Activated CD8-positive, alpha-beta memory T cell treated with anti-CD3 and anti-CD28 coated beads, Interleukin-2, amount 10 ng/mL, durations not matched to agents 7 days and 5 days (primary cell): Measurements from ENCODE around the gene AOAH. TPM values are rescaled to one million over a fixed set of nuclear protein-coding genes. Genes with fewer than 3 reads are reported as not detected.
"Not testable (repeated sequence)": the region's sequence is repeated elsewhere in the genome, so short reads cannot be mapped to it uniquely, and the experiment has no call there.

Experiments used
- ATAC-seq: fragments of 150-1000 bp; cut with Tn5 transposase; one replicate; pipeline ENCODE4 v1.10.0; 2021; ENCODE audit warnings: moderate library complexity
- CTCF ChIA-PET: fragments of 350-600 bp; sonication (Branson Sonifier 250); formaldehyde crosslinking; loops from one replicate; lab custom pipeline; 2021; ENCODE audit warnings: antibody characterized with exemption; lab: Charles Lee
- DNase-seq: peaks from one replicate; pipeline ENCODE4 v3.0.0-alpha.2; 2020
- H3K27ac Mint-ChIP-seq: one replicate; pipeline ENCODE4 v1.8.0; 2021; ENCODE audit warnings: mild to moderate bottlenecking, mixed read lengths
- H3K27me3 Mint-ChIP-seq: one replicate; pipeline ENCODE4 v1.8.0; 2021; ENCODE audit warnings: mixed read lengths
- H3K36me3 Mint-ChIP-seq: one replicate; pipeline ENCODE4 v1.8.0; 2021; ENCODE audit warnings: mild to moderate bottlenecking, mixed read lengths
- H3K4me1 Mint-ChIP-seq: one replicate; pipeline ENCODE4 v1.8.0; 2021; ENCODE audit warnings: mixed read lengths
- H3K4me3 Mint-ChIP-seq: one replicate; pipeline ENCODE4 v1.8.0; 2021; ENCODE audit warnings: mild to moderate bottlenecking, moderate library complexity, mixed read lengths
- H3K9me3 Mint-ChIP-seq: one replicate; pipeline ENCODE4 v1.8.0; 2022; ENCODE audit warnings: low read depth, mixed read lengths
- total RNA-seq, 2 experiments: library from RNA; stranded (reverse); gene quantifications; one replicate each; pipeline ENCODE4 v1.2.3, GENCODE V29; 2021

The AOAH gene
- total RNA-seq, 2 experiments from 2014 or later: 44.5 to 48.8 TPM

DNA sequence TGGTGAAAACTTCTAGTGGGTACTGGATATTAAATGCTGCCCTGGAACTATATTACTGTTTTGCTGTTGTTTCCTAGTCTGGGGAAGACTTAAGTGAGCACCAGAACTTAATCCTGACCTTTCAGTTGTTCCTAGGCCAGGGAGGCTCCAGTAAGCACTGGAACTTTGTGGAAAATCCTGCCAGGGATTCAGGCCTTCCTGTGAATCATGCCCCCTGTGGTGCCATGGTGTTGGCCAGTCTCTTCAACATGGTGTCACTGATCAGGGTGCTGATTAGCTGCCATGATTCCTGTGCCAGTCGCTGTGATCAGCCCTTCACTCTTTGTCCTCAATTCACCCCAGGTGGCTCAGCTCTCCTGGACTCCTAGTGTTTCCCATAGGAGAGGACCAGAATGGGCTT, 8.5 kb upstream of the AOAH start:
- CTCF ChIA-PET: no interaction called here
- no peak overlapping the region for H3K4me3 Mint-ChIP-seq

DNA sequence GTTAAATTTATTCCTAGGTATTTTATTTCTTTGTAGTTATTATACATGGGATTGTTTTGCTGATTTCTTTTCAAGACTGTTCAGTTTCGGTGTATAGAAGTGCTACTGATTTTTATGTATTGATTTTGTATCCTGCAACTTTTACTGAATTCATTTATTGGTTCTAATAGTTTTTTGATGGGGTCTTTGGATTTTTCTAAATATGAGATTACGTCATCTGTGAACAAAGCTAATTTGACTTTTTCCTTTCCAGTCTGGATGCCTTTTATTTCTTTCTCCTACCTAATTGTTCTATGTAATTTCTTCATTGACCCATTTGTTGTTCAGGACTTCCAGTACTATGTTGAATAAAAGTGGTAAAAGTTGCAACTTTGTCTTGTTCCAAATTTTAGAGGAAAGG, 5.8 kb upstream of the AOAH start:
- ATAC-seq (no peak), DNase-seq (no peak)
- peaks cover 51% of the 10 kb centered on the region for H3K4me1 Mint-ChIP-seq
- H3K36me3 Mint-ChIP-seq: peaks cover 51% of the 10 kb centered on the region
- no peak overlapping the region for H3K27ac Mint-ChIP-seq
- H3K9me3 Mint-ChIP-seq: peaks cover 21% of the 10 kb centered on the region
- H3K27me3 Mint-ChIP-seq: no peaks in the 10 kb centered on the region
- CTCF ChIA-PET: no interaction called here
- no peak overlapping the region for H3K4me3 Mint-ChIP-seq

More for the DNA sequence above, 8.5 kb upstream of the AOAH start:
- Mint-ChIP-seq H3K27ac (no peak overlapping the region), H3K9me3 (peaks cover 21% of the 10 kb centered on the region), H3K4me1 (peaks cover 48% of the 10 kb centered on the region), H3K27me3 (no peaks in the 10 kb centered on the region), H3K36me3 (peaks cover 50% of the 10 kb centered on the region)
- no peak for ATAC-seq
- DNase-seq: no peak

DNA sequence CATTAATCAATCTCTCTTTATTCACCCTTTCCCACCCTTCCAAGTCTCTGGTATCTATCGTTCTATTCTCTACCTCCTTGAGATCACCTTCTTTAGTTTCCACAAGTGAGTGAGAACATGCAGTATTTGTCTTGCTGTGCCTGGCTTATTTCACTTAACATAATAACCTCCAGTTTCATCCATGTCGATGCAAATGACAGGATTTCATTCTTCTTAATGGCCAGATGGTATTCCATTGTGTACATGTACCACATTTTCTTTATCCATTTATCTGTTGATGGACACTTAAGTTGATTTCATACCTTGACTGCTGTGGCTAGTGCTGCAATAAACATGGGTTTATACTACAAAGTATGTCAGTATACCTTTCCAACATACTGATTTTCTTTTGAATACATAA, 3.8 kb upstream of the AOAH start:
- Mint-ChIP-seq H3K4me1 (peaks cover 55% of the 10 kb centered on the region), H3K4me3 (no peak overlapping the region), H3K27ac (no peak overlapping the region), H3K36me3 (peaks cover 48% of the 10 kb centered on the region), H3K9me3 (peaks cover 17% of the 10 kb centered on the region), H3K27me3 (no peaks in the 10 kb centered on the region)
- DNase-seq: no peak
- no peak for ATAC-seq
- CTCF ChIA-PET: interaction anchor here (1.4 kb wide), 1 partner anchor 53 kb away, joined by 3 read pairs; no protein-coding TSS in a partner anchor

DNA sequence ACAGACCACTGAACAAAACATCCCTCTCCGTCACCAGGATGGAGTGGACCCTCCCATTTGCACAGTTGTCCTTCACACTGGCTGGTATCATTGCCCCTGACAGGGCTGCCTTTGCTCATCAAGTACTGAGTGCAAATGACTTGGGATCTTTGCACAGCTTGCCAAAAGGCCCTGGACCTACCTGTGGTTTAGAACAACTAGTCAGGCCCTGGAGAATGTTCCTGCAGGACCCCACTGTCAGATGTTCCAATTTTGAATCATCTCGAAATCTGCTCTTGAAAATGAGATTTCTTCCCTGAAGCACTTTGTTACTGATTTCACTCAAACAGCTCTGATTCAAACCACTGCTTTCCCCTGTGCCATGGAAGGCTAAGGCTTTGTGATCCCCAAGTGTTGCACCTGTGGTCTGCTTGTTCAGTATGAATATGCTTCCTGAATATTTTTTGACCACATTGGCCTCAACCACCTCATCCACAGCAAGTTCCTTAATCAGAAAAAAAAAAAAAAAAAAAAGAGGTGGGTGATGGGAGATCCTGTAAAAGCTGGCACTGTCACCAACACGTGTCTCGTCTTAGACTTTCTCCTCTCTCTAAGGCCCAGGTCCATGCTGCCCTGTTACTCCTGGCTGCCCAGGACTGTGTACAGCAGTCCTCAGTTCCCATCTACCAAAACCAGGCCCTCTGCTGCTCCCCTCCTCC, 2.7 kb upstream of the AOAH start:
- peaks cover 16% of the 10 kb centered on the region for H3K9me3 Mint-ChIP-seq
- peaks cover 47% of the 10 kb centered on the region for H3K36me3 Mint-ChIP-seq
- peak; percentile 70 for DNase-seq
- peak overlapping the region; percentile 76 for H3K27ac Mint-ChIP-seq
- H3K27me3 Mint-ChIP-seq: no peaks in the 10 kb centered on the region
- peaks cover 61% of the 10 kb centered on the region for H3K4me1 Mint-ChIP-seq
- CTCF ChIA-PET: interaction anchor here (0.8 to 2.7 kb wide), 6 partner anchors 8 to 455 kb away, joined by 3 to 14 read pairs (median 4); no protein-coding TSS in a partner anchor
- peak; percentile 14 for ATAC-seq
- no peak overlapping the region for H3K4me3 Mint-ChIP-seq

DNA sequence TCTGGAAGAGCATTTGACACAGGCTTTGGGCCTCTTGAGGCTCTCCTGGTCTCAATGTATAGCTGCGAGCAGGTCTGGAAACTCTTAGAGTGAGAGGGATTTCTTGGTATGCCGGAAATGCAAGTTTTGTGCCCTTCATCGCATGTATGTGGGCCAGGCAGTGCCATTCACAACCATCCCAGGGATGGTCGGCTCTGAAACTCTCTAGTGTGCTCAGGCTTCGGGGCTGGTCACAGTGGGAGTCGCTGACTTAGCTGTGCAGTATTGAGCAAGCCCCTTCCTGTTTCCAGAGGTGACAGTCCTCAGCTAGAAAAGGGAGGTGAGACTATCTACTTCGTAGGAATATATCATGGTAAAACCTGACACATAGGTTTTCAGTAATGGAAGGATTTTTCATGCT, 2.0 kb upstream of the AOAH start:
- DNase-seq (no peak), ATAC-seq (no peak)
- no peak overlapping the region for H3K4me3 Mint-ChIP-seq
- H3K9me3 Mint-ChIP-seq: peaks cover 14% of the 10 kb centered on the region
- H3K27ac Mint-ChIP-seq: peak overlapping the region; percentile 76
- H3K36me3 Mint-ChIP-seq: peaks cover 45% of the 10 kb centered on the region
- peaks cover 66% of the 10 kb centered on the region for H3K4me1 Mint-ChIP-seq
- H3K27me3 Mint-ChIP-seq: no peaks in the 10 kb centered on the region
- CTCF ChIA-PET: interaction anchor here (0.8 to 2.7 kb wide), 6 partner anchors 9 to 456 kb away, joined by 3 to 14 read pairs (median 4); no protein-coding TSS in a partner anchor

DNA sequence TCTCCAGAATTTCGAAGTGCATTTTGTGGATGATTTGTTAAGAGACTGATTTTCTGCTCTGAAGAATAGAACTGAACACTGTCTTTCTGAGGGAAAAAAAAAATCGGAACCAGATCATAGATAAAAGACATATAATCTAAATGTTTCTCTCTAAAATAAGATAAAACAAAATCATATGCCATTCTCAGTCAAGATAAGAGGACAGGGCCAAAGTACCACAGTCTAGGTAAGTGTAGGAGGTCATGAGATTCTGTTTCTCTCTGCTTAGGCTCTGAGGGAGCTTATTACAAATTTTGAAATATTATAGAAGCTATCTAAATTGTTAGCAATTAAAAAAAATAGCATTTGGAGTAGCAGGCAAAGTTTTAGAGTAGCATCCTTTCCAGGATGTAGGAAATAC, 702 bp upstream of the AOAH start:
- H3K4me1 Mint-ChIP-seq: peaks cover 77% of the 10 kb centered on the region
- DNase-seq (no peak), ATAC-seq (no peak)
- H3K36me3 Mint-ChIP-seq: peaks cover 43% of the 10 kb centered on the region
- H3K27me3 Mint-ChIP-seq: no peaks in the 10 kb centered on the region
- H3K4me3 Mint-ChIP-seq: peak overlapping the region; percentile 81
- peak overlapping the region; percentile 89 for H3K27ac Mint-ChIP-seq
- H3K9me3 Mint-ChIP-seq: peaks cover 6% of the 10 kb centered on the region
- CTCF ChIA-PET: interaction anchor here (0.8 to 2.9 kb wide), 4 partner anchors 10 to 237 kb away, joined by 3 to 14 read pairs (median 7); no protein-coding TSS in a partner anchor

DNA sequence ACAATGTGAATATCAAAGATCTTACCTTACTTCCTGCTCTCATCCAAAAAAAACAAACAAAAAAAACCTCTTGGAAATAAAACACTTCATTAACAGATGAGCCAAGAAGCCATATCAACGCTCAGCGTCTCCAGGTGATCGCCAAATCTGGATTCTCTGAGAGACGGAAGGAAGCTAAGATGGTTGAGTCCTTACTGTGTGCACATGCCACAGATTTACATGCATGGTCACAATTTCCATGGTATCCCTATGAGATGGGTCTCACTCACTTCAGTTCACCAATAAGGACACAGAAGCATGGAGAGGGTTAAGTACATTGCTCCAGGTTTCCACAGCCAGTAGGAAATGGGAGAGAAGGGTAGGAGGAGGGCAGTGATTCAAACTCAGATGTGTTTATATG, 1.0 kb downstream of the AOAH start:
- Mint-ChIP-seq H3K27ac (peak overlapping the region; percentile 89), H3K27me3 (no peaks in the 10 kb centered on the region), H3K36me3 (peaks cover 44% of the 10 kb centered on the region), H3K4me3 (peak overlapping the region; percentile 81), H3K9me3 (peaks cover 2% of the 10 kb centered on the region), H3K4me1 (peaks cover 84% of the 10 kb centered on the region)
- no peak for DNase-seq
- CTCF ChIA-PET: interaction anchor here (0.6 to 2.9 kb wide), 6 partner anchors 14 to 65 kb away, joined by 3 to 11 read pairs (median 4); no protein-coding TSS in a partner anchor
- ATAC-seq: no peak

DNA sequence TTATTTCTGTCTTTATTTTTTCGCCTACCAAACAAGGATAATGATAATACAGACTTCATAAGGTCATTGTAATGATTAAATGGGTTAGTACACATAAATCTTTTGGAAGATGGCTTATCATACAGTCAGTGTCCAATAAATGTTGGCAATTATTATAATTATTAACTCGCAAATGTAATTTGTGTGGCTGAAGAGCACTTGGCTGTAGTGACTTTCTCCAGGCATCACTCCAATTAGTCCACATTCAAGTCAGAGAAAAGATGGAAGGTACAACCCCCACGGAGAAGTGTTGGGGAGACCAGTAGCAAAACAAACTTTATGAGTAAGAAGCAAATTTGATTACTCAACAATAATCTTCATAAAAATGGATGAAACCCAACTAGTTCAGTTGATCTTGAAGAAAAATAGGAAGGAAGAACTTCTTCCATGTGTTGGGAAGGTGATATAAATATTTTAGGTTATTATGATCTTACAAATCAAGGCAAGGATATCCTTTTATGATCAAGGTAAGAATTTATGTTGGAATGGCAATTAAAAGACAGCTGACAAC, 5.1 kb downstream of the AOAH start:
- H3K9me3 Mint-ChIP-seq: peaks cover 9% of the 10 kb centered on the region
- H3K4me3 Mint-ChIP-seq: peak overlapping the region; percentile 8
- ATAC-seq: no peak
- H3K27ac Mint-ChIP-seq: no peak overlapping the region
- peaks cover 60% of the 10 kb centered on the region for H3K36me3 Mint-ChIP-seq
- DNase-seq: no peak
- CTCF ChIA-PET: no interaction called here
- H3K4me1 Mint-ChIP-seq: peaks cover 50% of the 10 kb centered on the region
- H3K27me3 Mint-ChIP-seq: no peaks in the 10 kb centered on the region

DNA sequence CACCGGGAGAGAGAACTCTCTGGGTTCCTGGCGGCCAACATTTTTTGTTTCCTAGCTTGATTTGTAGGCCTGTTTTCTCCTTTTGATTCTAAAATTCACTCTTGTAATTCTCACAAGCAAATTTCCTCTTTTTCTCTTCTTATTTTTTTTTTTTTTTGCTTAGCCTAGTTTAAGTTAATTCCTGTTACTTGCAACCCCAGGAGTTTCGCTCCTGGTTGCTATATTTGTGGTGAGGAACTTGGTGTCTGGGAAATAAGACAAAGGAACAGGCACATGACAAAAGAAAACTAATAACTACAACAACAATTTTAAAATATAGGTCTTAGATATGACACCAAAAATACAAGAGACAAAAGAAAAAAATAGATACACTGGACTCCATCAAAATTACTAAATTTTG, 6.7 kb downstream of the AOAH start:
- CTCF ChIA-PET: interaction anchor here (0.9 kb wide), 1 partner anchor 39 kb away, joined by 5 read pairs; no protein-coding TSS in a partner anchor
- peaks cover 56% of the 10 kb centered on the region for H3K36me3 Mint-ChIP-seq
- no peak overlapping the region for H3K4me3 Mint-ChIP-seq

DNA sequence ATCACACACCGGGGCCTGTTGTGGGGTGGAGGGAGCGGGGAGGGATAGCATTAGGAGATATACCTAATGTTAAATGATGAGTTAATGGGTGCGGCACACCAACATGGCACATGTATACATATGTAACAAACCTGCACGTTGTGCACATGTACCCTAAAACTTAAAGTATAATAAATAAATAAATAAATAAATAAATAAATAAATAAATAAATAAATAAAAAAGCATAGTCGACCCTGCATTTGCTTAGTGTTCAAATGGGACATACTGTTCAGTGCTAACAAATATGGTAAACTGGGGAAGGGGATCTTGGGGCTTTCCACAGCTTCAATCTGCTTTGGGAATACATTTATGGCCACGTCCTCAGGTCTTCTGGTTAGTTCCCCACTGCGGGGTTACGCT, 7.5 kb downstream of the AOAH start:
- Mint-ChIP-seq H3K36me3 (peaks cover 54% of the 10 kb centered on the region), H3K4me1 (peaks cover 40% of the 10 kb centered on the region)
- not testable (repeated sequence) for DNase-seq, H3K27me3 Mint-ChIP-seq, H3K27ac Mint-ChIP-seq, ATAC-seq, H3K4me3 Mint-ChIP-seq, H3K9me3 Mint-ChIP-seq
- CTCF ChIA-PET: interaction anchor here (0.9 kb wide), 1 partner anchor 38 kb away, joined by 5 read pairs; no protein-coding TSS in a partner anchor

More for the DNA sequence above, 6.7 kb downstream of the AOAH start:
- ATAC-seq (no peak), DNase-seq (no peak)
- Mint-ChIP-seq H3K27ac (no peak overlapping the region), H3K27me3 (no peaks in the 10 kb centered on the region), H3K9me3 (peaks cover 9% of the 10 kb centered on the region), H3K4me1 (peaks cover 43% of the 10 kb centered on the region)

DNA sequence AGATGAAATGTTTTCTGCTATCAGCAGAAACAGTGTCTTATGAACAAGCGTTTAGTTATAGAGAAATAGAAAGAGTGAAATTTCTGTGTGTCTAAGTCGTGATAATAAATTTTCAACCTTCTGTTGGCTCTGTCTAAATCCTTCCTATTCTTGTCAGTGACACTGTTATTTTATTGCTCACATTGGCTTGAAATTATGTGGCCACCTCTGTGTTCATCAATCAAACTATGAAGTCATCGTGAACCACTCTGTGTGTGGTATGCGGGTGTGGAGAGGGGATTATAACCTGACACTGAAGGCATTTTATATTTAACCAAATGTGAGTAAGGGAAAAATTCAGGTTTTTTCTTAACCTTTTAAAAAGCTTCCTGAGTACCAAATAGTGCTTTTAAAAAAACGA, 12.3 kb downstream of the AOAH start:
- peaks cover 8% of the 10 kb centered on the region for H3K9me3 Mint-ChIP-seq
- H3K27me3 Mint-ChIP-seq: no peaks in the 10 kb centered on the region
- H3K4me1 Mint-ChIP-seq: peaks cover 55% of the 10 kb centered on the region
- no peak overlapping the region for H3K27ac Mint-ChIP-seq
- peaks cover 53% of the 10 kb centered on the region for H3K36me3 Mint-ChIP-seq
- DNase-seq (no peak), ATAC-seq (no peak)
- CTCF ChIA-PET: no interaction called here
- H3K4me3 Mint-ChIP-seq: no peak overlapping the region

DNA sequence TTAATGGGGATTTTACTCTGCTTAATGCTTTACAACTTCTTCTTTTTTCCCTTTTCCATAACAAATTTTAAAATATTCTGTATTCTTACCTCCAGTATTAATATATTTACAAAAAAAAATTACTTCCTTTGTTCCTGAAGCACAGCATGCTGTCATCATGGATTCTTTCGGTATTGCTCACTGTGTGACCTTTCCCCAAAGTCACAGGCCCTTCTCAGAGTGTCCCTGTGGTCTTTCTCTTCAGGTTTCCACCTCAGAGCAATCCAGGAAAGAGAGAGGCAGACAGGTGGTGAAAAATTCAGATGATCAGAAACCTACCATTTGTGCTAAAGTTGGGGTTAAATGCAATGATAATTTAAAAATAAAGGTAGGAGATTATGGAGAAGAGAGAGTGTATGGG, 13.0 kb downstream of the AOAH start:
- Mint-ChIP-seq H3K27ac (peak overlapping the region; percentile 53), H3K36me3 (peaks cover 55% of the 10 kb centered on the region), H3K9me3 (peaks cover 7% of the 10 kb centered on the region), H3K27me3 (no peaks in the 10 kb centered on the region), H3K4me1 (peaks cover 57% of the 10 kb centered on the region), H3K4me3 (peak overlapping the region; percentile 17)
- CTCF ChIA-PET: no interaction called here
- DNase-seq (no peak), ATAC-seq (no peak)

DNA sequence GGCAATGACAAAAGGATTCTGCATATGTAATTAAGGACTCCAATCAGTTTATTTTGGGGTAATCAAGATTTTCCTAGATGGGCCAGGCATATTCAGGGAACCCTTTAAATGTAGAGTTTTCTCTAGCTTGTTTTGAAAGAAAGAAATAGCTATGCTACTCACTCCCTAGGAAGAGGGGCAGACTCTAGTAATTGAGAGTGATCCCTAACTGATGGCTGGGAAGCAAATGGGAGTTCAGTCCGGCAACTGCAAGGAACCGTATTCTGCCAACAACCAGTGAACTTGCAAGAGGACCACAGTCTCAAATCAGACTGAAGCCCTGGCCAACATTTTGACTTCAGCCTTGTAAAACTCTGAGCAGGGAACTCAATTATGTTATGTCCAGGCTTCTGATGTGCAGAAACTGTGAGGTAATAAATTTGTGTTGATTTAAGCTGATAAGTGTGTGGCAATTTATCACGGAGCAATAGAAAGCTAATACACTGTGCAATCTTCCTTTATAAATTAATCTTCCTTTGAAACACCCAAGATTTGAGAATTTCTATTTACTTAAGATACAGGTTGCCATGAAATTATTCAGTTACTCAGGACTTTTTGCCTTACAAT, 14.0 kb downstream of the AOAH start:
- Mint-ChIP-seq H3K27me3 (no peaks in the 10 kb centered on the region), H3K4me1 (peaks cover 57% of the 10 kb centered on the region), H3K4me3 (no peak overlapping the region), H3K36me3 (peaks cover 63% of the 10 kb centered on the region), H3K9me3 (peaks cover 10% of the 10 kb centered on the region), H3K27ac (peak overlapping the region; percentile 41)
- CTCF ChIA-PET: no interaction called here
- DNase-seq (no peak), ATAC-seq (no peak)
